ENCODE results near the gene FAM241A.

FAM241A gene

DNA sequence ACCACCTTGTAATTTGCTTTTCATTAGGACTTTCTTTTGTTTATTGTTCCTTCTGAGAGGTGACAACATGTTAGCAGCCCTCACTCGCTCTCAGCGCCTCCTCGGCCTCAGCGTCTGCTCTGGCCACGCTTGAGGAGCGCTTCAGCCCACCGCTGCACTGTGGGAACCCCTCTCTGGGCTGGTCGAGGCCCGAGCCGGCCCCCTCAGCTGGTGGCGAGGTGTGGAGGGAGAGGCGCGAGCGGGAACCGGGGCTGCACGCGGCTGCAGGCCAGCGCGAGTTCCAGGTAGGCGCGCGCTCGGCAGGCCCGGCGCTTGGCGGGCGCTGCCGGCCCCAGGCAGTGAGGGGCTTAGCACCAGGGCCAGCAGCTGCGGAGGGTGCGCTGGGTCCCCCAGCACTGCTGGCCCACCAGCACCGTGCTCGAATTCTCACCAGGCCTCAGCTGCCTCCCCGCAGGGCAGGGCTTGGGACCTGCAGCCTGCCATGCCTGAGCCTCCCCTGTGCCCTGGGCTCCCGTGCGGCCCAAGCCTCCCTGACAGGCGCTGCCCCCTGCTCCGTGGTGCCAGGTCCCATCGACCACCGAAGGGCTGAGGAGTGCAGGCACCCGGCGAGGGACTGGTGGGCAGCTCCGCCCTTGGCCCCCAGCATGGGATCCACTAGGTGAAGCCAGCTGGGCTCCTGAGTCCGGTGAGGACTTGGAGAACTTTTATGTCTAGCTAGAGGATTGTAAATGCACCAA is 77.1 kb downstream of the FAM241A start:
- Histone ChIP-seq H3K27ac (replicated peaks) (no peak overlapping the region), H3K4me3 (replicated peaks; ENCODE audit: insufficient read depth, low read length) (no peak overlapping the region), H3K27me3 (ENCODE audit: insufficient read depth, poor library complexity, severe bottlenecking) (no peaks in the 10 kb centered on the region)
- no peak for DNase-seq (ENCODE audit: low read depth in 1 of 2, low spot score in 1 of 2)
- TF ChIP-seq, protein P1, sequence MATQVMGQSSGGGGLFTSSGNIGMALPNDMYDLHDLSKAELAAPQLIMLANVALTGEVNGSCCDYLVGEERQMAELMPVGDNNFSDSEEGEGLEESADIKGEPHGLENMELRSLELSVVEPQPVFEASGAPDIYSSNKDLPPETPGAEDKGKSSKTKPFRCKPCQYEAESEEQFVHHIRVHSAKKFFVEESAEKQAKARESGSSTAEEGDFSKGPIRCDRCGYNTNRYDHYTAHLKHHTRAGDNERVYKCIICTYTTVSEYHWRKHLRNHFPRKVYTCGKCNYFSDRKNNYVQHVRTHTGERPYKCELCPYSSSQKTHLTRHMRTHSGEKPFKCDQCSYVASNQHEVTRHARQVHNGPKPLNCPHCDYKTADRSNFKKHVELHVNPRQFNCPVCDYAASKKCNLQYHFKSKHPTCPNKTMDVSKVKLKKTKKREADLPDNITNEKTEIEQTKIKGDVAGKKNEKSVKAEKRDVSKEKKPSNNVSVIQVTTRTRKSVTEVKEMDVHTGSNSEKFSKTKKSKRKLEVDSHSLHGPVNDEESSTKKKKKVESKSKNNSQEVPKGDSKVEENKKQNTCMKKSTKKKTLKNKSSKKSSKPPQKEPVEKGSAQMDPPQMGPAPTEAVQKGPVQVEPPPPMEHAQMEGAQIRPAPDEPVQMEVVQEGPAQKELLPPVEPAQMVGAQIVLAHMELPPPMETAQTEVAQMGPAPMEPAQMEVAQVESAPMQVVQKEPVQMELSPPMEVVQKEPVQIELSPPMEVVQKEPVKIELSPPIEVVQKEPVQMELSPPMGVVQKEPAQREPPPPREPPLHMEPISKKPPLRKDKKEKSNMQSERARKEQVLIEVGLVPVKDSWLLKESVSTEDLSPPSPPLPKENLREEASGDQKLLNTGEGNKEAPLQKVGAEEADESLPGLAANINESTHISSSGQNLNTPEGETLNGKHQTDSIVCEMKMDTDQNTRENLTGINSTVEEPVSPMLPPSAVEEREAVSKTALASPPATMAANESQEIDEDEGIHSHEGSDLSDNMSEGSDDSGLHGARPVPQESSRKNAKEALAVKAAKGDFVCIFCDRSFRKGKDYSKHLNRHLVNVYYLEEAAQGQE (IDR thresholded peaks at IDR 0.05; ENCODE audit: insufficient replicate concordance, low read depth): no peak
- TF ChIP-seq, protein P2, sequence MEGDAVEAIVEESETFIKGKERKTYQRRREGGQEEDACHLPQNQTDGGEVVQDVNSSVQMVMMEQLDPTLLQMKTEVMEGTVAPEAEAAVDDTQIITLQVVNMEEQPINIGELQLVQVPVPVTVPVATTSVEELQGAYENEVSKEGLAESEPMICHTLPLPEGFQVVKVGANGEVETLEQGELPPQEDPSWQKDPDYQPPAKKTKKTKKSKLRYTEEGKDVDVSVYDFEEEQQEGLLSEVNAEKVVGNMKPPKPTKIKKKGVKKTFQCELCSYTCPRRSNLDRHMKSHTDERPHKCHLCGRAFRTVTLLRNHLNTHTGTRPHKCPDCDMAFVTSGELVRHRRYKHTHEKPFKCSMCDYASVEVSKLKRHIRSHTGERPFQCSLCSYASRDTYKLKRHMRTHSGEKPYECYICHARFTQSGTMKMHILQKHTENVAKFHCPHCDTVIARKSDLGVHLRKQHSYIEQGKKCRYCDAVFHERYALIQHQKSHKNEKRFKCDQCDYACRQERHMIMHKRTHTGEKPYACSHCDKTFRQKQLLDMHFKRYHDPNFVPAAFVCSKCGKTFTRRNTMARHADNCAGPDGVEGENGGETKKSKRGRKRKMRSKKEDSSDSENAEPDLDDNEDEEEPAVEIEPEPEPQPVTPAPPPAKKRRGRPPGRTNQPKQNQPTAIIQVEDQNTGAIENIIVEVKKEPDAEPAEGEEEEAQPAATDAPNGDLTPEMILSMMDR (IDR thresholded peaks at IDR 0.05; ENCODE audit: insufficient read depth, low read length): no peak
- TF ChIP-seq POLR2AphosphoS5 (IDR thresholded peaks at IDR 0.05; ENCODE audit: low read depth): no peak
- TF ChIP-seq GABPA (IDR thresholded peaks at IDR 0.05; ENCODE audit: low read depth): no peak
- TF ChIP-seq SPI1 (IDR thresholded peaks at IDR 0.05; ENCODE audit: borderline replicate concordance, low read depth): no peak

DNA sequence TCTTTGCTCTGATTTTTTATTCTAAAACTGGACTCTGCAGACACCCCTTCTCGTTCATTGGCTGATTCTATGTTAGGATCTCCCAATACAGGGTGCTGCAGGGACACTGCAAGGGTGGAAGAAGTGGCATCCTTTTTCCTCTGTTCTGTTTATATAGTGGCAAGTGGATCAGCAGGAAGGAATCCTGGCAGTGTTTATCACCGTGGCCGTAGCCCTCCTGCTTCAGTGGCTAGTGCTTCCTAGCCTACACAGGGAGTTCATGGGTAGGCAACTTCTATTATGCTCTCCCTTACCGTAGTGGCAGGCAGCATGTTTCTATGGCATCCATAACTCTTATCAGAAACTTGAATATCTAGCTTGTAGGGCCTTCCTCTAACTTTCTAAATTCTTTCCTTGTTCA is 79.9 kb downstream of the FAM241A start:
- Histone ChIP-seq H3K4me3 (replicated peaks; ENCODE audit: insufficient read depth, low read length) (no peak overlapping the region), H3K27me3 (ENCODE audit: insufficient read depth, poor library complexity, severe bottlenecking) (no peaks in the 10 kb centered on the region), H3K27ac (replicated peaks) (no peak overlapping the region)
- TF ChIP-seq, protein P1 (IDR thresholded peaks at IDR 0.05; ENCODE audit: insufficient replicate concordance, low read depth): no peak
- no peak for TF ChIP-seq SPI1 (IDR thresholded peaks at IDR 0.05; ENCODE audit: borderline replicate concordance, low read depth)
- TF ChIP-seq GABPA (IDR thresholded peaks at IDR 0.05; ENCODE audit: low read depth): no peak
- TF ChIP-seq, protein P2 (IDR thresholded peaks at IDR 0.05; ENCODE audit: insufficient read depth, low read length): no peak
- no peak for TF ChIP-seq POLR2AphosphoS5 (IDR thresholded peaks at IDR 0.05; ENCODE audit: low read depth)
- no peak for DNase-seq (ENCODE audit: low read depth in 1 of 2, low spot score in 1 of 2)

DNA sequence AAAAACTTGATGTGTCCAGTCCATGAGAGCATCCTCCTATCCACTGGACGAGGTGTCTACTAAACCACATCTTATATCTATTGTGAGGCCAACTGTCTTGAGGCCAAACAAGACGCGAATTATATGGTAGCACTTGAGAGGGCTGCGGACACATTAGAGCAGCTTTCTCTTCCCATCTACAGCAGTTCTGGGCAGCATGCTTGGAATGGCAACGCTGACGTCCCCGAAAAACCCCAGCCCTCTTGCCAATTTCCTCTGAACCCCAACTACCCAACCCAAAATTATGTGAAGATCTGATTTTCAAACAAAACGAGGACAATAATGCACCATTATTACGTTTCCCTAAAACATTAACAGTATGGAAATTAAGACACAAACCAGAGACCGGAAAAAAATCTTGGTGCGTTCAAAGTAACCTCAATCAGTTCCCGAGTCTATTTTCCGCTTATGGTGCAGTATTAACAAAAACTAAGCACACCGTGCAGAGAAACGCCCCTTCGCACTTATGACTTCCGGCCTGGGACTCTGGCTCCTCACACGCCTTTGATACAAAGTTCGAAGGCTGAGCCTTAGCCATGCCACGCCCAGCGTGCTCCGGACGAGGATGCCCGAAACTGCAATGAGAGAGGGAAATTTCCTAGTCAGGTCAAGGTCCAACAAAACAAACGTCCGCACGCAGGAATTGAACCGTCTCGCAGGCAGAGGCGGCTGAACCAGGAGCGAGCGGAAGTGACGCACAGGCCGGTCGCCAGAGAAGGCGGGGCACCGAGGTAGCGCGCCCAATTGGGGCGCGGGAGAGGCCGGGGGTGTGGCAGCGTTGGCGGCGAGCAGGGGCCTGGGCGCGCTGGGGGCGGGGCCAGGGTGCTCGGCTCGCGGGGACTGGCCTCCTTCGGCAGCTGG is 85.9 kb downstream of the FAM241A start:
- Histone ChIP-seq H3K27ac (replicated peaks) (peak overlapping the region; percentile 91), H3K4me3 (replicated peaks; ENCODE audit: insufficient read depth, low read length) (peak overlapping the region; percentile 96), H3K27me3 (ENCODE audit: insufficient read depth, poor library complexity, severe bottlenecking) (no peaks in the 10 kb centered on the region)
- TF ChIP-seq GABPA (IDR thresholded peaks at IDR 0.05; ENCODE audit: low read depth) (peak; percentile 77), SPI1 (IDR thresholded peaks at IDR 0.05; ENCODE audit: borderline replicate concordance, low read depth) (peak; percentile 40; the same call in 1 of the 2 replicates), POLR2AphosphoS5 (IDR thresholded peaks at IDR 0.05; ENCODE audit: low read depth) (no peak; the same call in 1 of the 2 replicates)
- TF ChIP-seq, protein P1 (IDR thresholded peaks at IDR 0.05; ENCODE audit: insufficient replicate concordance, low read depth): no peak
- TF ChIP-seq, protein P2 (IDR thresholded peaks at IDR 0.05; ENCODE audit: insufficient read depth, low read length): no peak
- DNase-seq (ENCODE audit: low read depth in 1 of 2, low spot score in 1 of 2): peak; percentile 82 to 97
